T-helper 2 cell treated with Interferon-gamma antibody and Interleukin-4, amounts not matched to agents 5 μg/mL and 100 μg/mL, for 36 hours (primary cell): ENCODE data around the gene NCOA3.
"Not testable (repeated sequence)": the region's sequence is repeated elsewhere in the genome, so short reads cannot be mapped to it uniquely, and the experiment has no call there.

Experiments used
- DNase-seq: peaks from one replicate; pipeline ENCODE4 v3.0.0; 2021; ENCODE audit warnings: low spot score
- H3K27ac Mint-ChIP-seq: one replicate; pipeline ENCODE4 v1.8.0; 2021; ENCODE audit warnings: mild to moderate bottlenecking, mixed read lengths
- H3K27me3 Mint-ChIP-seq: one replicate; pipeline ENCODE4 v1.8.0; 2021; ENCODE audit warnings: low read depth, mixed read lengths
- H3K36me3 Mint-ChIP-seq: one replicate; pipeline ENCODE4 v1.8.0; 2021; ENCODE audit warnings: low read depth, mixed read lengths
- H3K4me1 Mint-ChIP-seq: one replicate; pipeline ENCODE4 v1.8.0; 2021; ENCODE audit warnings: low read depth, mixed read lengths
- H3K4me3 Mint-ChIP-seq: one replicate; pipeline ENCODE4 v1.8.0; 2022; ENCODE audit warnings: mild to moderate bottlenecking, moderate library complexity, mixed read lengths
- H3K9me3 Mint-ChIP-seq: one replicate; pipeline ENCODE4 v1.8.0; 2021; ENCODE audit warnings: mixed read lengths

Gene NCOA3

DNA sequence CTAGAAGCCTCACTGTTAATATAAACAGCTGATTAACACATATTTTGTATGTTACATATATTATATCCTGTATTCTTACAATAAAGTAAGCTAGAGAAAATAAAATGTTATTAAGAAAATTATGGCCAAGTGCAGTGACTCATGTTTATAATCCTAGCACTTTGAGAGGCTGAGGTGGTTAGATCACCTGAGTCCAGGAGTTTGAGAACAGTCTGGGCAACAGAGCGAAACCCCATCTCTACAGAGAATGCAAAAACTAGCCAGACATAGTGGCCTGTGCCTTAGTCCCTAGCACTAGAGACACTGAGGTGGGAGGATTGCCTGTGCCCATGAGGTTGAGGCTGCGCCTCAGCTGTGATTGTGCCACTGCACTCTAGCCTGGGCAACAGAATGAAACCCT, 81.9 kb downstream of the NCOA3 start:
- peaks cover 40% of the 10 kb centered on the region for H3K4me1 Mint-ChIP-seq
- peak overlapping the region; percentile 73 for H3K27ac Mint-ChIP-seq
- no peaks in the 10 kb centered on the region for H3K9me3 Mint-ChIP-seq
- no peak overlapping the region for H3K4me3 Mint-ChIP-seq
- DNase-seq: no peak
- peaks cover 47% of the 10 kb centered on the region for H3K36me3 Mint-ChIP-seq
- H3K27me3 Mint-ChIP-seq: no peaks in the 10 kb centered on the region

DNA sequence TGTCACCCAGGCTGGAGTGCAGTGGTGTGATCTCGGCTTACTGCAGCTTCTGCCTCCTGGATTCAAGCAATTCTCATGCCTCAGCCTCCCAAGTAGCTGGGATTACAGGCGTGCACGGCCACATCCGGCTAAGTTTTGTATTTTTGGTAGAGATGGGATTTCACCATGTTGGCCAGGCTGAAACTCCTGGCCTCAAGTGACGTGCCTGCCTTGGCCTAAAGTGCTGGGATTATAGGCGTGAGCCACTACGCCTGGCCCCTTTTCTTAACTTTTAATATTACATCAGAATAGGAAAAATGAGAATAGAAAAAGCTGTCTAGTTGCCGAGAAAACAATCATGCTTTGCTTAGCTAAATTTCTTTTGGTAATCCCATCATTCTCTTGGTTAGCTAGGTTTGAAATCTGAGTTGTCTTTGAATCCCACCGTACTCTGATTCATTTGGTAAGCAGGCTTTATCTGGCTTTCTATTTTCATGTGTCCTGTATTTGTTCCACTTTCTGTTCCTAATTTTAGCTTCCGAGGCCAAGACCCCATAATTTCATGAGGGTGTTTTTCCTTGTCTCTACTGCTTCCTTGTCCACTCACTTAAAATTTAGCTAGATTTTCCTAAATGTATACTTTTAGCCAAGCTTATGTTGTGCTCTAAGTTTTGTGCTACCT, 83.5 kb downstream of the NCOA3 start:
- Mint-ChIP-seq H3K27ac (peak overlapping the region; percentile 10), H3K9me3 (no peaks in the 10 kb centered on the region), H3K4me3 (no peak overlapping the region), H3K4me1 (peaks cover 25% of the 10 kb centered on the region), H3K36me3 (peaks cover 44% of the 10 kb centered on the region), H3K27me3 (no peaks in the 10 kb centered on the region)
- DNase-seq: no peak

DNA sequence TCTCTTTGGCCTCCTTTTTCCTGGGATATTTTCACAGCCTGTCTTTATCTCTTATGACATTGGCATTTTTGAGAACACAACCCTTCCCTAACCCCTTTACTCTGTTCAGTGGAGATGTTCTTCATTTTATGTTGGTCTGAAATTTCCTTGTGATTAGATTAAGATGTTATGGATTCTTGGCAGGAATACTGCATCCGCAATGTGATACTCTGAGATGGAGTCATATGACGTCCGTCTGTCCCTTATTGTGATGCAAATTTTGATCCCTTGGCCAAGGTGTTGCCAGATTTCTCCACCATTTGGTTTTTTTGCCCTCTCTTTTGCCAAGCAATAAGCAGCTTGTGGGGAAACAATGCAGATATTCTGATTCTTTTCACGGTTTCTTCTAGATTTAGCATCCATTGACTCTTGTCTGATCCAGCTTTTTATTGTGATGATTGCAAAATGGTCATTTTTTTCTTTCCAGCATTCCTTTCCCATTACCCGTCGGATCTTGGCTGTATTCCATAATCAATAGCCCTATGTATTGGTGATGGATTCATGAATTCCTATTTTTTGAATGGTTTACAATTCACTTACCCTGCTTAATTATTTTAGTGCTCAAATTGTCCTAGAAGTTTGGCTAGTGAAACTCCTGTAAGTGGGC, 85.1 kb downstream of the NCOA3 start:
- Mint-ChIP-seq H3K27ac (no peak overlapping the region), H3K27me3 (no peaks in the 10 kb centered on the region), H3K36me3 (peaks cover 48% of the 10 kb centered on the region), H3K9me3 (no peaks in the 10 kb centered on the region), H3K4me1 (peaks cover 27% of the 10 kb centered on the region), H3K4me3 (no peak overlapping the region)
- no peak for DNase-seq

DNA sequence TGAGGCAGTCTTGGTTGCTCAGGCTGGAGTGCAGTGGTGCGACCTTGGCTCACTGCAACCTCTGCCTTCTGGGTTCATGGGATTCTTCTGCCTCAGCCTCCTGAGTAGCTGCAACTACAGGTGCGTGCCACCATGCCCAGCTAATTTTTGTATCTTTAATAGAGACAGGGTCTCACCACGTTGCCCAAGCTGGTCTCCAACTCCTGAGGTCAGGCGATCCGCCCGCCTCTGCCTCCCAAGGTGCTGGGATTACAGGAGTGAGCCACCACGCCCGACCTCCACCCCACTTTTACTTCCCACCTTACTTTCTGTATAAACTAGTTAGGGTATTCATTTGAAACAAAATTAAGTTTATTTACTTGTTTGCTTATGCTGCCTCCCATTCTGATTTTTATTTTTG, 86.5 kb downstream of the NCOA3 start:
- H3K36me3 Mint-ChIP-seq: peaks cover 53% of the 10 kb centered on the region
- no peak for DNase-seq
- no peak overlapping the region for H3K27ac Mint-ChIP-seq
- no peaks in the 10 kb centered on the region for H3K9me3 Mint-ChIP-seq
- no peaks in the 10 kb centered on the region for H3K27me3 Mint-ChIP-seq
- peaks cover 34% of the 10 kb centered on the region for H3K4me1 Mint-ChIP-seq
- H3K4me3 Mint-ChIP-seq: no peak overlapping the region

DNA sequence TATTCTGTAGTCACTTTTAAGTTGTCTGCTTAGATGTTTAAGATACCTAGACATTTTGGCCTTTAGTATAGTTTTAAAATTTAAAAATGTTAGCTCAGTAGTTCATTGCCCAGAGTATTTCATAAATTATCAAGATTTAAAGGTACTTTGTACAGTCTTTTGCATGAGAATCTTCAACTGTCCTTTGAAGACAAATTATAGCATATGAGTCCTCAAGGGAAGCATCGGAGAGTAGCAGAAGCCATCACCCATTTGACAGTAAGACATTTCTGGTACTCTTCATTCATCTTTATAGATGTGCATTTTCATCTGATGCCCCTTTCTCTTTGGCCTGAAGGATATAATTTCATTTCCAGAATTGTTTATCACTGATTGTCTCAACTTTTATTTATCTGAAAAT, 89.5 kb downstream of the NCOA3 start:
- Mint-ChIP-seq H3K27ac (no peak overlapping the region), H3K27me3 (no peaks in the 10 kb centered on the region), H3K4me1 (peaks cover 32% of the 10 kb centered on the region), H3K9me3 (no peaks in the 10 kb centered on the region), H3K36me3 (peaks cover 50% of the 10 kb centered on the region), H3K4me3 (no peak overlapping the region)
- DNase-seq: no peak

DNA sequence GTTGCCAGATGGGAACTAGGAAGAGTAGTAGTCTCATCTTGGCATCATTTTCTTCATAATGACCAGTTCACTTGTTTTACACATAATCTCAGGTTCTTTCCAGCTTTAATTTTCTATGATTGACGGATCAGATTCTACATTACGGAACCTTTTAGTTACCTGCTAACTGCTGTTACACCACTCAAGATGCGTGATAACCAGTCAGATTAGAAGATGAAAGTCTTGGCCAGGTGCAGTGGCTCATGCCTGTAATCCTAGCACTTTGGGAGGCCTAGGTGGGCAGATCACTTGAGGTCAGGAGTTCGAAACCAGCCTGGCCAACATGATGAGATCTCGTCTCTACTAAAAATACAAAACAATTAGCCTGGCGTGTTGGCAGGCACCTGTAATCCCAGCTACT, 92.5 kb downstream of the NCOA3 start:
- H3K4me1 Mint-ChIP-seq: peaks cover 30% of the 10 kb centered on the region
- H3K36me3 Mint-ChIP-seq: peaks cover 46% of the 10 kb centered on the region
- no peak for DNase-seq
- no peaks in the 10 kb centered on the region for H3K9me3 Mint-ChIP-seq
- H3K27me3 Mint-ChIP-seq: no peaks in the 10 kb centered on the region
- no peak overlapping the region for H3K4me3 Mint-ChIP-seq
- no peak overlapping the region for H3K27ac Mint-ChIP-seq

DNA sequence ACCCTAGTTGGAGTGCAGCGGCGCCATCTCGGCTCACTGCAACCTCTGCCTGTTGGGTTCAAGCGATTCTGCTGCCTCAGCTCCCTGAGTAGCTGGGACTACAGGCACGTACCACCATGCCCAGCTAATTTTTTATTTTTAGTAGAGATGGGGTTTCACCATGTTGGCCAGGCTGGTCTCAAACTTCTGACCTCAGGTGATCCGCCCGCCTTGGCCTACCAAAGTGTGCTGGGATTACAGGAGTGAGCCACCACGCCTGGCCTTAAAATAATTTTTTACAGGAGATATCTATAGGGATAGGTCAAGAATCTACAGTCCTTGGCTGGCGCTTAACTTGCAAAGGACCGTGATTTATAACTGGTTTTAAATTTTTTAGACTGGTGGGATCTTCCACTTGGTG, 93.5 kb downstream of the NCOA3 start:
- H3K4me1 Mint-ChIP-seq: peaks cover 35% of the 10 kb centered on the region
- peak overlapping the region; percentile 52 for H3K27ac Mint-ChIP-seq
- H3K36me3 Mint-ChIP-seq: peaks cover 48% of the 10 kb centered on the region
- not testable (repeated sequence) for DNase-seq, H3K9me3 Mint-ChIP-seq, H3K27me3 Mint-ChIP-seq, H3K4me3 Mint-ChIP-seq

DNA sequence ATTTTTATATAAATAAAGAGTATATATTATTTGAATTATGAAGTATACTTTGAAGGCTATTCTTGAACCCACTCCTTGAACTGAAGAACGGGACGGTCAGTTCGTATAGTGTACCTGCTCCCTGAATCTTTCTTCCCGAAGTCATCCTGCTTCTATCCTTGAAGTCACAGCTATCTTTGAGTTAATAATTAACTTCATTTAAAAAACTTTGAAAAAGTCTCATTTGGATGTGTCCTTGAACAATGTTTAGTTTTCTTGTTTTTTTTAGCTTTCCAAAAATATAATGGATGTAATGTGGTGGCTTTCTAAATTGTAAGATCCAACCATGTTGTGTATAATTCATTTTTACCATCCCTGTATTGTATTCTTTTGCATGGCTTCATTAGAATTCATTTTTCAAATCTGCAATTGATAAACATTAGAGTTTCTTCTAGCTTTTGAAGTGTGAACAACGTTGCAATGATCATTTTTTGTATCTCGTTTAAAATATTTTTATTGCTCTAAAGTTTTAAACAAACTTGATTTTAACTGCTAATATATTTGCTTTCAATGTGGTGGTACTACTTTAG, 94.4 kb downstream of the NCOA3 start:
- DNase-seq: no peak
- peaks cover 38% of the 10 kb centered on the region for H3K4me1 Mint-ChIP-seq
- no peaks in the 10 kb centered on the region for H3K9me3 Mint-ChIP-seq
- no peaks in the 10 kb centered on the region for H3K27me3 Mint-ChIP-seq
- no peak overlapping the region for H3K4me3 Mint-ChIP-seq
- H3K27ac Mint-ChIP-seq: no peak overlapping the region
- peaks cover 47% of the 10 kb centered on the region for H3K36me3 Mint-ChIP-seq

DNA sequence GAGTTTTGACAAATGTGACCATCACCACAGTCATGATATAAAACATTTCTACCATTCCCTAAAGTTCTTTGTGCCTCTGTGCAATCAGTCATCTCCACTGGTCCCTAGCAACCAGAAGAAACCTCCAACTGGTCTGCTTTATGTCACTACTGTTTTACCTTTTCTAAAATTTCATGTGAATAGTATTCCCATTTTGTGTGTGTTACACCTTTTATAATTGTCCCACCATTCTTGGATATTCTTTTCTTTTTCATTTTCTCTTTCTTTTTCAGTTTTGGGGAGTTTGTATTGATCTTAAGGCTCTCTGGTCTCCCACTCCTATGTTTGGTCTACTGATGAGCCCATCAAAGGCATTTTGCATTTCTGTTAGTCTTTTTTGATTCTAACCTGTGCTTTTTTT, 95.4 kb downstream of the NCOA3 start:
- H3K4me1 Mint-ChIP-seq: peaks cover 31% of the 10 kb centered on the region
- no peak overlapping the region for H3K4me3 Mint-ChIP-seq
- no peaks in the 10 kb centered on the region for H3K27me3 Mint-ChIP-seq
- peak overlapping the region; percentile 28 for H3K27ac Mint-ChIP-seq
- DNase-seq: no peak
- peaks cover 45% of the 10 kb centered on the region for H3K36me3 Mint-ChIP-seq
- no peaks in the 10 kb centered on the region for H3K9me3 Mint-ChIP-seq

DNA sequence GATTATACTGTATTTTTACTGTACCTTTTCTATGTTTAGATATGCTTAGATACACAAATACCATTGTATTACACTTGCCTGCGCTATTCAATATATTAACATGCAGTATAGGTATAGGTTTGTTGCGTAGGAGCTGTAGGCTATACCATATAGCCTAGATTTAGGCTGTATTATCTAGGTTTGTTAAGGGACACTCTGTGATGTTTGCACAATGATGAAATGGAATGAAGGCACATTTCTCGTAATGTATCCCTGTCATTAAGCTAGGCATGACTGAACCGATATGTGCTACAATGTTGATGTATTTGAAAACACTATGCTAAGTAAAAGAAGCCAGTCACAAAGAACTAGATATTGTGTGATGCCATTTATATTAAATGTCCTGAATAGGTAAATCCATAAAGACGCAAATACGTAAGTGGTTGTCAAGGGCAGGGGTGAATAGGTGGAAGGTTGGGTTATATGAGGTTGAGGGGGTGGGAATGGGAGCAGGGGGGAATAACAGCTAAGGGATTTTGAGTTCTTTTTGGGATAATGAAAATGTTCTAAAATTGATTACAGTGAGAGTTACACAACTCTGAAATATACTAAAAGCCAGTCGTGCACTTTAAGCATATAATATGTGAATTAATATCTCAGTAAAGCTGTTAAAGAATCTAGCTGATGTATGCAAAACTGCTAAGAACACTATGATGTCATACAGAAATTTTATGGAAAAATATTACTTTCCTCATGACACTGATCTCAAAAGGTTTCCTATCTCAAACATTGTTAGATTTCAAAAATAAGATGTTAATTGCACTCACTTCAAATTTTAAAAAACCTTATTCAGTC, 97.4 kb downstream of the NCOA3 start:
- DNase-seq: no peak
- Mint-ChIP-seq H3K27me3 (no peaks in the 10 kb centered on the region), H3K27ac (no peak overlapping the region), H3K9me3 (no peaks in the 10 kb centered on the region), H3K4me3 (no peak overlapping the region), H3K36me3 (peaks cover 49% of the 10 kb centered on the region), H3K4me1 (peaks cover 37% of the 10 kb centered on the region)

DNA sequence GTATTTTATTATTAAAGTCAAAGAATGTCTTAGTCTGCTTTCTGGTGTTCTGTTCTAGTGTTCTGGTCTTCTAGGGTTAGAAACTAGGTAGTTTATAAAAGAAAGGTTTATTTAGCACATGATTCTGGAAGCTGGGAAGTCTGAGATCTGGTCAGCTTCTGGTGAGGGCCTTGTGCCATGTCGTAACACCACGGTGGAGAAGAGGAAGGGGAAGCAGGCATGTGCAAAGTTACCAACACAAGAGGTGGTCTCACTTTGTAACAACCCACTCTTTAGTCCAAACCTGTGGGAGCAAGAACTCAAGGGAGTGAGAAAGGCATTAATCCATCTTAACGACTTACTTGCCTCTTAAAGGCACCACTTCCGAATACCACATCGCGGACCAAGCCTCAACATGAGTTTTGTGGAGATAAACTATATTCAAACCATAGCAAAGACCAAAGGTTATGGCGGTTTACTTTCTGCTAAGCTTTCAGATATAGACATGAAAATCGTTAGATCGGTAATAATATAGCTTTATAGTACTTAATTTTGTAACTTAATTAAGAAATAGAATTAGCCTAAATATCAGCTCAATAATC, 99.4 kb downstream of the NCOA3 start:
- H3K36me3 Mint-ChIP-seq: peaks cover 49% of the 10 kb centered on the region
- DNase-seq: no peak
- H3K4me1 Mint-ChIP-seq: peaks cover 51% of the 10 kb centered on the region
- H3K4me3 Mint-ChIP-seq: no peak overlapping the region
- no peaks in the 10 kb centered on the region for H3K27me3 Mint-ChIP-seq
- H3K27ac Mint-ChIP-seq: no peak overlapping the region
- no peaks in the 10 kb centered on the region for H3K9me3 Mint-ChIP-seq

DNA sequence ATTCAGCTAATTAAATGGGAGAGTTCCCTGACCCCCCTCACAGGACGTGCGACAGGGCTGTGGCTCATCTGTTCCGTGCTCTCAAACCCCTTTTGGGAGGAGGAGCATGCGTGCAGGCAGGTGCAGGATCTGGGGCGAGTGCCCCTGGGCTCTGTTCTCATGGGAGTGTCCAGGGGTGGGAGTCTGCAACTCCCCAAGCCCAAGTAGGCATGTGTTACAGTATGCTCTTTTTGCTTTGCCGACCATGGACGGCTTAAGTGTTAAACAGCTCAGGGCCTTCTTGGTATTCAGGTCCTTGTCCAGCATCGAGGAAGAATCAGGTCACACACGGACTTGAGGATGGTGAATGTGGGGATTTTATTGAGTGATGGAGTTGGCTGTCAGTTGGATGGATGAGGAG, 101.6 kb downstream of the NCOA3 start:
- Mint-ChIP-seq H3K9me3 (no peaks in the 10 kb centered on the region), H3K27ac (peak overlapping the region; percentile 58), H3K4me1 (peaks cover 65% of the 10 kb centered on the region), H3K36me3 (peaks cover 42% of the 10 kb centered on the region), H3K27me3 (no peaks in the 10 kb centered on the region), H3K4me3 (no peak overlapping the region)
- DNase-seq: no peak

DNA sequence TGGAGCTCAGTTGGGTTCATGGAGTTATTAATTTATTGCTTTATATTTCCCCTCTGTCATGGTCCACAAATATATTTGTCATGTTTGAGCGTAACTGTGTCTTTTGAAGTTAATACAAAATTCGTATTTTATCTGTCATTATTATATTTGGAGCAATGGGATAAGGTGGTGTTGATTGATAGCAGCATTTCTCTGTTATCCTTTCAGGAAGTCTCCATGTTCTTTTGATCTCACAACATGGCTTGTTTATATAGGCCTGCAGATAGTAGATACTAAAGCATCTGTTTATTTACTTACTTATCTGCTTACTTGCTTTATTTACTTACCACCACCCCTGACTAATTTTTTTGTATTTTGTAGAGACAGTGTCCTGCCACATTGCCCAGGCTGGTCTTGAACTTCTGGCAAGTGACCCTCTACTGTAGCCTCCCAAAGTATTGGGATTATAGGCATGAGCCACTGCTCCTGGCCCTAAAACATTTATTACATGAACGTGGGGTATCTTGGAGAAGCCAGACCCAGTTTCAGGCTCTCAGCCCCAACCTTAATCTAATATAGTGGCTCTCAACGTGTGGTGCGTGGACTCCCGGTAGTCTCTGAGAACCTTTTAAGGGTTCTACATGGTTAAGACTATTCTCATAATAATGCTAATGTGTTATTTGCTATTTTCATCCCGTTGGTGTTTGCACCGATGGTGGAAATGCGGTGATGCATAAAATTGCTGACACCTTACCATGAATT, 104.2 kb downstream of the NCOA3 start:
- Mint-ChIP-seq H3K36me3 (peaks cover 43% of the 10 kb centered on the region), H3K4me1 (peaks cover 76% of the 10 kb centered on the region), H3K27me3 (no peaks in the 10 kb centered on the region), H3K27ac (peak overlapping the region; percentile 75), H3K9me3 (no peaks in the 10 kb centered on the region), H3K4me3 (peak overlapping the region; percentile 66)
- DNase-seq: no peak
